Upper lobe of left lung (tissue), 4 donors: Measurements from ENCODE around the gene AXIN2.

ENCODE experiments used
- EP300 ChIP-seq, 4 donors: sonication (generic); formaldehyde crosslinking; IDR thresholded peaks; one replicate each; pipeline ENCODE4 v1.5.1; 2017; ENCODE audit warnings: antibody characterized with exemption in 4 of 4, control low read depth in 2 of 4
- POLR2A ChIP-seq, 4 donors: fragments of 450-650 bp; IDR thresholded peaks; one replicate each; pipeline ENCODE4 v1.5.1; 2016 to 2017; ENCODE audit warnings: antibody characterized with exemption in 4 of 4, mild to moderate bottlenecking in 2 of 4

- TF ChIP-seq POLR2A (IDR thresholded peaks at IDR 0.05) = no peak
- TF ChIP-seq EP300 (IDR thresholded peaks at IDR 0.05) = no peak
Measured at GRCh38 chr17:65514541-65514940, 46.9 kb downstream of the AXIN2 start.
